Fibroblast of the aortic adventitia (primary cell): ENCODE measurements around the gene SLC8A3. TPM values are rescaled to one million over a fixed set of nuclear protein-coding genes. Genes with fewer than 3 reads are reported as not detected.

ENCODE experiments used
- DNase-seq: peaks from one replicate; pipeline ENCODE4 v3.0.0-alpha.2; 2010; ENCODE audit warnings: low read depth
- H3K4me3 ChIP-seq: 2 replicates; pipeline ENCODE4 v1.5.1; 2011; ENCODE audit warnings: low read depth, mild to moderate bottlenecking, control low read depth, low read length, moderate library complexity
- CTCF ChIP-seq: IDR thresholded peaks from 2 replicates; pipeline ENCODE4 v1.5.1; 2011; ENCODE audit warnings: mild to moderate bottlenecking, low read length, control low read depth, inconsistent platforms; ENCODE audit not compliant: insufficient read depth
- total RNA-seq: library from RNA; depleted of rRNA; stranded (reverse); fragments of >200 nt; gene quantifications from 2 replicates; pipeline ENCODE4 v1.2.3, GENCODE V29; 2012; ENCODE audit warnings: low replicate concordance

The SLC8A3 gene
- total RNA-seq, 1 donor = not detected

- no peak for TF ChIP-seq CTCF
- H3K4me3 ChIP-seq = no peak overlapping the region
- no peak for DNase-seq
Measured at GRCh38 chr14:70029296-70030132, 159.2 kb downstream of the SLC8A3 start.

- TF ChIP-seq CTCF = peak; percentile 93
- H3K4me3 ChIP-seq = no peak overlapping the region
- DNase-seq = peak; percentile 44
Measured at GRCh38 chr14:70027785-70028428, 160.8 kb downstream of the SLC8A3 start.

- TF ChIP-seq CTCF = no peak
- no peak for DNase-seq
- H3K4me3 ChIP-seq = no peak overlapping the region
Measured at GRCh38 chr14:70023871-70024270, 164.9 kb downstream of the SLC8A3 start.

GRCh38 chr14:70022771-70023445 lies 165.8 kb downstream of the SLC8A3 start:
- no peak overlapping the region for H3K4me3 ChIP-seq
- no peak for TF ChIP-seq CTCF
- DNase-seq = no peak

- TF ChIP-seq CTCF = no peak
- H3K4me3 ChIP-seq = no peak overlapping the region
- DNase-seq = no peak
Measured at GRCh38 chr14:70021548-70022220, 167.1 kb downstream of the SLC8A3 start.

GRCh38 chr14:70020352-70021170 lies 168.2 kb downstream of the SLC8A3 start:
- TF ChIP-seq CTCF = no peak
- no peak for DNase-seq
- H3K4me3 ChIP-seq = no peak overlapping the region
